GM20000 (cell line): ENCODE data around the gene TEAD3.

ENCODE experiments used
- DNase-seq: peaks from one replicate; pipeline ENCODE4 v3.0.0; 2012; ENCODE audit warnings: low spot score
- CTCF ChIP-seq: IDR thresholded peaks from 2 replicates; pipeline ENCODE4 v1.5.1; 2012; ENCODE audit warnings: mild to moderate bottlenecking, control low read depth; ENCODE audit errors: extremely low read depth, missing control alignments

TEAD3 gene

GRCh38 chr6:35426074-35426473 is 70.8 kb downstream of the TEAD3 start:
- DNase-seq, result no peak
- TF ChIP-seq CTCF, result no peak

- TF ChIP-seq CTCF, result no peak
- no peak for DNase-seq
Measured at GRCh38 chr6:35425284-35425683, 71.6 kb downstream of the TEAD3 start.
